Activated CD4-positive, alpha-beta T cell treated with anti-CD3 and anti-CD28 coated beads, Interleukin-2, amount 10 ng/mL, durations not matched to agents 24 days and 14 days (primary cell): ENCODE results near the gene ADAMTS18. TPM values are rescaled to one million over a fixed set of nuclear protein-coding genes. Genes with fewer than 3 reads are reported as not detected.

Experiments used
- DNase-seq: peaks from one replicate; pipeline ENCODE4 v3.0.0; 2022
- H3K27ac Mint-ChIP-seq: one replicate; pipeline ENCODE4 v1.8.0; 2022; ENCODE audit warnings: mild to moderate bottlenecking, mixed read lengths
- H3K27me3 Mint-ChIP-seq: one replicate; pipeline ENCODE4 v1.8.0; 2022; ENCODE audit warnings: mixed read lengths
- H3K36me3 Mint-ChIP-seq: one replicate; pipeline ENCODE4 v1.8.0; 2022; ENCODE audit warnings: low read depth, mild to moderate bottlenecking, mixed read lengths
- H3K4me1 Mint-ChIP-seq: one replicate; pipeline ENCODE4 v1.8.0; 2021; ENCODE audit warnings: mixed read lengths
- H3K4me3 Mint-ChIP-seq: one replicate; pipeline ENCODE4 v1.8.0; 2022; ENCODE audit warnings: mild to moderate bottlenecking, moderate library complexity, mixed read lengths
- H3K9me3 Mint-ChIP-seq: one replicate; pipeline ENCODE4 v1.8.0; 2021; ENCODE audit warnings: mixed read lengths
- intact Hi-C: fragments of 100-400 bp; cut with micrococcal nuclease; formaldehyde crosslinking; loops from one replicate; pipeline ENCODE4 v1.15.1; 2023
- total RNA-seq: library from RNA; stranded (reverse); gene quantifications from 2 replicates; pipeline ENCODE4 v1.2.3, GENCODE V29; 2022

ADAMTS18 gene
- total RNA-seq, 1 donor from 2014 or later, result not detected

- no peak for DNase-seq
- H3K27me3 Mint-ChIP-seq, result peaks cover 2% of the 10 kb centered on the region
- no peaks in the 10 kb centered on the region for H3K36me3 Mint-ChIP-seq
- no peak overlapping the region for H3K4me3 Mint-ChIP-seq
- H3K4me1 Mint-ChIP-seq, result no peaks in the 10 kb centered on the region
- H3K27ac Mint-ChIP-seq, result no peak overlapping the region
- intact Hi-C loops, result no loop called here
- no peaks in the 10 kb centered on the region for H3K9me3 Mint-ChIP-seq
Observed at GRCh38 chr16:77317059-77317458, 117.8 kb downstream of the ADAMTS18 start.

DNA sequence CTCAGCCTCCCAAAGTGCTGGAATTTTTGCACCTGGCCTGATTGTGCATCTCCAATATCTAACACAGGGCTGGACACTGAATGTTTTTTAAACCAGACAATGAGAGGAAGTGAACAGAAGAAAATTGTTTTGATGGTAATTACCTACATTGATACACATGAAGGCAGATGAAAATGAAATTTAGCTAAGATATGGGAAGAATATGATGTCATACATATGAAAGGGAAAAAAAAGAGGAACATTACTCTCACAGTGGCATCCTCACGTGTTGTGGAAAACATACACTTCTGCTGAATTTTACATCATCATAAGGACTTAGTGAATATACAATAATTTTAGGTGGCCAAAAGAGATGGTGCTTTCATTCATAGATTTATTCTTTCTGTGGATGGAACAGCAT, 124.0 kb downstream of the ADAMTS18 start:
- Mint-ChIP-seq H3K9me3 (no peaks in the 10 kb centered on the region), H3K27me3 (peaks cover 1% of the 10 kb centered on the region), H3K4me3 (no peak overlapping the region), H3K4me1 (peaks cover 8% of the 10 kb centered on the region), H3K27ac (no peak overlapping the region), H3K36me3 (no peaks in the 10 kb centered on the region)
- no peak for DNase-seq
- intact Hi-C loops, result no loop called here

DNA sequence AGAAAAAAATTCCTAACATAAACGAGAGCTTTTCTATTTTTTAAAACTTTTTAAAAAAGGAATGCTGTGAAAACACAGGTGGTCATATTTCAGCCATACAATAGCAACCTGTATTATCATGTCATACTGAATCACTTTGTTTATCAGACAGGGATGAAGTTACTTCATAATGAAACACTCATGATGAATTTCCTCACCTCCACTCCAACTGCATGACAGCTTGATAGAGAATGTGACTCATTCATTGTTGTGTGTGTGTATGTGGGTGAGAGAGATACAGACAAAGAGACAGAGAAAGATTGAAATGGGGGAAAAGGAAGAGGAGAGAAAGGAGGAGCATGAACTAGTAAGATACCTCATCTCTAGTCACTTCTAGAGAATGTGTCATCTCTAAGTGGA, 126.7 kb downstream of the ADAMTS18 start:
- H3K4me3 Mint-ChIP-seq, result no peak overlapping the region
- DNase-seq, result no peak
- H3K27ac Mint-ChIP-seq, result peak overlapping the region; percentile 90
- H3K36me3 Mint-ChIP-seq, result no peaks in the 10 kb centered on the region
- no peaks in the 10 kb centered on the region for H3K27me3 Mint-ChIP-seq
- H3K9me3 Mint-ChIP-seq, result no peaks in the 10 kb centered on the region
- intact Hi-C loops, result loop anchor here (1.0 to 2.0 kb wide), 3 partner anchors 22 to 100 kb away; no protein-coding TSS in a partner anchor
- peaks cover 8% of the 10 kb centered on the region for H3K4me1 Mint-ChIP-seq

DNA sequence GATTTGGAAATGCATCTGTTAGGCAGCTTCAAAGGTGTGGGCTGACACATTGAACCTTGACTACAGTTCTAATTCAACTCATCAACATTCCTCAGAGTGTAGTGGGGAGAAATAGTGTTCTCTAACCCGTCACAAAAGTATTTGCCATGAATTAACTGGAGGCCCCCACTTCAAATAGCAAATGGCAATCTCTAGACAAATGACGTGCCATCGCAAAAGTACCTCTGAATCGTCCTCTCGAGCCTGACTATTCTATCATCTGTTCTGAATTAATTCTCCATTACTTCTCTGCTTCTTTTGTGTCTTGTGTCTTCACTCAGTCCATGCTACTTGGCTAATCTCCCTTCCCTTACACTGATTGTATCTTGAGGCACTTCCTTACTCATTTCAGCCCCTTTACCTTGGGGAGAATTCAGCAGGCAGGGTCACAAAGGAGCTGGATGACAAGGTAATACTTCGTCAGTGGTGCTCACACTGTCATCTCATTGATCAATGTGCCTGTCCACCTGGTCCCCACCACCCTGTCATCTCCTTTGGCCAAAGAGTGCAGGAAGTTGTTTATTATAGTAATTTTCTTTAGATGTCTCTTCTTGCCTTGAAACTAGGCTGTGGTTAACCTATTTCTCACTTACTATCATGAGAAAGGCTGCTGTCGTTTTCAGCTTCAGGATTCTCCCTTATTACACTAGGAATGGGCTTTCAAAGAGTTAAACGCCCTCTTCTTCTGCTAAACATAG, 127.2 kb downstream of the ADAMTS18 start:
- intact Hi-C loops, result loop anchor here (1.0 to 2.0 kb wide), 3 partner anchors 23 to 101 kb away; no protein-coding TSS in a partner anchor
- no peak for DNase-seq
- H3K4me1 Mint-ChIP-seq, result peaks cover 8% of the 10 kb centered on the region

GRCh38 chr16:77306075-77306474, 128.8 kb downstream of the ADAMTS18 start:
- intact Hi-C loops, result no loop called here
- Mint-ChIP-seq H3K27me3 (peaks cover 3% of the 10 kb centered on the region), H3K36me3 (no peaks in the 10 kb centered on the region), H3K9me3 (no peaks in the 10 kb centered on the region), H3K4me1 (peaks cover 8% of the 10 kb centered on the region), H3K4me3 (no peak overlapping the region), H3K27ac (no peak overlapping the region)
- DNase-seq, result no peak

More for the DNA sequence above, 127.2 kb downstream of the ADAMTS18 start:
- Mint-ChIP-seq H3K36me3 (no peaks in the 10 kb centered on the region), H3K27ac (peak overlapping the region; percentile 90), H3K9me3 (no peaks in the 10 kb centered on the region), H3K27me3 (no peaks in the 10 kb centered on the region), H3K4me3 (peak overlapping the region; percentile 50)

DNA sequence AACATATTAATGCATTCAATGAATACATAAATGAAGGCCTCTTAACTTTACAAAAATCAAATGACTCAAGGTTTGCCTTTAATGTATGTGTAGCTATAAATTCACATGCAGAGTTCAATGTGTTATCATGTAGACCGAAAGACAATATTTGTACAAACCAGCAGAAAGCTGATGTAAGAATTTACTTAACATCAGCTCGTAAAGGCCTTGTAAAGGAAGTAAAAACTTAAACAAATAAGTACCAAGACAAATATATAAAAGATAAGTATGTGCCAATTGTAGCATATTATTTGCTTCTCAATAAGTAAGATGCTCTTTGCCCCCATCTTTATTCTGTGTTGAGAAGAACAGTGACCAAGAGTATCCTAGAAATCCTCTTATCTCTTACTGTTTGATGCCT, 130.0 kb downstream of the ADAMTS18 start:
- intact Hi-C loops, result no loop called here
- Mint-ChIP-seq H3K4me1 (peaks cover 8% of the 10 kb centered on the region), H3K9me3 (no peaks in the 10 kb centered on the region), H3K27ac (no peak overlapping the region), H3K36me3 (no peaks in the 10 kb centered on the region), H3K27me3 (peaks cover 3% of the 10 kb centered on the region), H3K4me3 (no peak overlapping the region)
- no peak for DNase-seq

- DNase-seq, result no peak
- Mint-ChIP-seq H3K4me1 (peaks cover 8% of the 10 kb centered on the region), H3K36me3 (no peaks in the 10 kb centered on the region), H3K27ac (no peak overlapping the region), H3K4me3 (no peak overlapping the region), H3K9me3 (no peaks in the 10 kb centered on the region), H3K27me3 (peaks cover 3% of the 10 kb centered on the region)
- intact Hi-C loops, result no loop called here
Observed at GRCh38 chr16:77304134-77304533, 130.7 kb downstream of the ADAMTS18 start.

DNA sequence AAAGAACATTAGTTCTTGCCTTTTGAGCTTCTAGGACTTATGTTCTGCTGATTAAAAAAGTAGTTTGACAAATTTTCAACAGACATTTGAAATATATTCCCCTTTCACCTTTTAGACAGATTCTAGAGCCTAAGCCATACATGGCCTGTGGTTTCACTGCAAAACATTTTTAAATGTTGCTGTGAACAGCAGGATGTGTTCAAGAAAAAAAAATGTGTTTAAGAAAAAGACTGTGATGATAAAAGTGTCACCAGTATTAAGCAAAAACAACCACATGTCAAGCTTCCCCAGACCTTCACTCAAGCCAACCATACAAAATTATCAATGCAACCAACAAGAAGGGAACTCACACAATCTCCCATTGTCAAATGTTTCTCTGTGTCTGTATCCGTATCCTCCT, 132.2 kb downstream of the ADAMTS18 start:
- Mint-ChIP-seq H3K4me3 (no peak overlapping the region), H3K4me1 (peaks cover 3% of the 10 kb centered on the region), H3K27me3 (peaks cover 3% of the 10 kb centered on the region), H3K9me3 (no peaks in the 10 kb centered on the region), H3K36me3 (no peaks in the 10 kb centered on the region), H3K27ac (no peak overlapping the region)
- intact Hi-C loops, result no loop called here
- no peak for DNase-seq

DNA sequence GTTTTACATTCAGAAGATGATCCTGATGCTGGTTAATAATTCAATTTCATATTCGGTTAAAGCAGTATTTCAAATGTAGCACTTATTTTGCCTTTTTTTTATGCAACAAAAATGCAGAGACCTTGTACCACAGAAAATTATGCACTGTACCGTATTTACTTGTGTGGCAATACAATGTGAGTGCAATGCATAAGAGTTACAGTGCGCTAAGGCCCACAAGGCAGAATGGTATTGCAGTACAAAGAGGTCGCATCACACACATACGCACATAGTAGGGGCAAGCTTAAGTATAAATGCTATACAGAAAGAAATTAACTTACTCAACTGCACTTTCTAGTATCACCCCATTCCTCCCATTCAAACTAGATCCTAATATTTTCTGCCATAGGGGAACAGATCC, 132.6 kb downstream of the ADAMTS18 start:
- DNase-seq, result no peak
- no peaks in the 10 kb centered on the region for H3K36me3 Mint-ChIP-seq
- intact Hi-C loops, result no loop called here
- no peaks in the 10 kb centered on the region for H3K9me3 Mint-ChIP-seq
- no peaks in the 10 kb centered on the region for H3K4me1 Mint-ChIP-seq
- no peak overlapping the region for H3K4me3 Mint-ChIP-seq
- H3K27me3 Mint-ChIP-seq, result peaks cover 3% of the 10 kb centered on the region
- no peak overlapping the region for H3K27ac Mint-ChIP-seq

DNA sequence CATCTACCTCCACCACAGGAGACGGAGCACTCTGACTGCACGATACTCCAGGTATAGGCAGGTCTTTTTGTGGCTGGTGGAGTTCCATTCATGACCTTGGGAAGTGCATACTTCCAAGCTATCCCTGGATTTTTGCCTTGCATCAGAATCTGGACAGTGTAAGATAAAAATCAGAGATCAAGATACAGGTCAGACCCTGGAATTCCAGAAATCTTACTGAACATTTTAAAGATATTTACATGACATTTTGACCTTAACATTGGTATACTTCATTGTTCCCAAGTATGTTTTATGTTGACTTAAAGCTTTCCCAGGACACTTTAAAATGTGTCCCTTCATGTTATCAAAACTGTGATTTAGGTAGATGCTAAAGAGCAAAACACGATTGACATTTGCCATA, 134.6 kb downstream of the ADAMTS18 start:
- Mint-ChIP-seq H3K36me3 (no peaks in the 10 kb centered on the region), H3K4me1 (no peaks in the 10 kb centered on the region), H3K9me3 (no peaks in the 10 kb centered on the region), H3K27ac (no peak overlapping the region), H3K4me3 (no peak overlapping the region), H3K27me3 (peaks cover 3% of the 10 kb centered on the region)
- intact Hi-C loops, result no loop called here
- DNase-seq, result no peak

DNA sequence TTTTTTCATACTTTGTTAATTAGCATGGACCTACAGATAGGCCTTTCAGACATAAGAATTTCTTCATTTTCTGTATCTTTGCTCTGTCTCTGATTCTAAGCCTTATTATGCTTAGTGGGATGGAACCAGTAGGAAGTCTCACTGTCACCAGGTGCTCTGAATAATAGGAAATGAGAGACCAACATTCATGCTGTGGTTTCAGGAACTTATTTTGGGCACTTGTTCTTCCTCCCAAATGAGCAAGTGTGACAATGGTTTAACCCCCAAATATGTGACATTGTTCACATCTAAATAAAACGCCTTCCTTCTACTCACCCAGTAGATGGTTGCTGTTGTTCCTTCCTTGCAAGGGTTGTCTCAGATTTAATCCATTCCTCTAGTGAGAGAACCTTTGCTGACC, 135.4 kb downstream of the ADAMTS18 start:
- intact Hi-C loops, result no loop called here
- Mint-ChIP-seq H3K27ac (no peak overlapping the region), H3K36me3 (no peaks in the 10 kb centered on the region), H3K4me1 (no peaks in the 10 kb centered on the region), H3K4me3 (no peak overlapping the region), H3K9me3 (no peaks in the 10 kb centered on the region), H3K27me3 (peaks cover 3% of the 10 kb centered on the region)
- no peak for DNase-seq

GRCh38 chr16:77298418-77299360, 136.1 kb downstream of the ADAMTS18 start:
- Mint-ChIP-seq H3K9me3 (no peaks in the 10 kb centered on the region), H3K4me1 (no peaks in the 10 kb centered on the region), H3K4me3 (no peak overlapping the region), H3K36me3 (no peaks in the 10 kb centered on the region), H3K27me3 (peaks cover 3% of the 10 kb centered on the region), H3K27ac (no peak overlapping the region)
- no peak for DNase-seq
- intact Hi-C loops, result no loop called here

- Mint-ChIP-seq H3K36me3 (no peaks in the 10 kb centered on the region), H3K4me1 (no peaks in the 10 kb centered on the region)
- DNase-seq, result no peak
Observed at GRCh38 chr16:77297996-77298395, 136.8 kb downstream of the ADAMTS18 start.

DNA sequence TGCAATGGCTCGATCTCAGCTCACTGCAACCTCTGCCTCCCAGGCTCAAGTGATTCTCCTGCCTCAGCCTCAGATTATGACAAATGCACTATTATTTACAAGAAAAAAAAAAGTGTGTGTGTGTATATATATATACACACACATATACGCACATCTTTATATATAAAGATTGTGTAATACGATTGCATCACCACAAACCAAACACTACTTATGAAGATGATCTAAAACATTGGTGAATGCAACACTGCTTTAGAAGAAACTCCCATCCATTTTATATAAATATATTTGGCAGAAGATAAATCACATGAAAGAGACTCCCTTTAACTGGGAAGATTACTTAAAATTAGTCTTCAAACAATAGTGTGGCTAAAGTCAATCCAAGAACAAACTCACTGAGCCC, 138.9 kb downstream of the ADAMTS18 start:
- H3K4me3 Mint-ChIP-seq, result no peak overlapping the region
- no peaks in the 10 kb centered on the region for H3K36me3 Mint-ChIP-seq
- intact Hi-C loops, result no loop called here
- H3K27ac Mint-ChIP-seq, result no peak overlapping the region
- DNase-seq, result no peak
- H3K27me3 Mint-ChIP-seq, result no peaks in the 10 kb centered on the region
- no peaks in the 10 kb centered on the region for H3K4me1 Mint-ChIP-seq
- H3K9me3 Mint-ChIP-seq, result no peaks in the 10 kb centered on the region

More at GRCh38 chr16:77297996-77298395, 136.8 kb downstream of the ADAMTS18 start:
- intact Hi-C loops, result no loop called here
- Mint-ChIP-seq H3K27ac (no peak overlapping the region), H3K27me3 (peaks cover 3% of the 10 kb centered on the region), H3K9me3 (no peaks in the 10 kb centered on the region), H3K4me3 (no peak overlapping the region)
